Ishikawa (cell line): ENCODE results near the gene TAP1.

Experiments used
- CREB1 ChIP-seq: IDR thresholded peaks from 2 replicates; pipeline ENCODE4 v1.6.1; 2012; ENCODE audit warnings: low read depth
- EP300 ChIP-seq: IDR thresholded peaks from 2 replicates; pipeline ENCODE4 v1.6.1; 2012; ENCODE audit warnings: borderline replicate concordance
- FOXM1 ChIP-seq: IDR thresholded peaks from 2 replicates; pipeline ENCODE4 v1.6.1; 2012; ENCODE audit warnings: low read depth, borderline replicate concordance
- NFIC ChIP-seq: IDR thresholded peaks from 2 replicates; pipeline ENCODE4 v1.6.1; 2012
- REST ChIP-seq: IDR thresholded peaks from 2 replicates; pipeline ENCODE4 v1.6.1; 2012; ENCODE audit warnings: low read depth, mild to moderate bottlenecking
- TAF1 ChIP-seq: IDR thresholded peaks from 2 replicates; pipeline ENCODE4 v1.6.1; 2012; ENCODE audit warnings: low read depth, mild to moderate bottlenecking
- TCF12 ChIP-seq: IDR thresholded peaks from 2 replicates; pipeline ENCODE4 v1.6.1; 2012; ENCODE audit warnings: low read depth
- YY1 ChIP-seq: IDR thresholded peaks from 2 replicates; pipeline ENCODE4 v1.6.1; 2012; ENCODE audit warnings: low read depth

DNA sequence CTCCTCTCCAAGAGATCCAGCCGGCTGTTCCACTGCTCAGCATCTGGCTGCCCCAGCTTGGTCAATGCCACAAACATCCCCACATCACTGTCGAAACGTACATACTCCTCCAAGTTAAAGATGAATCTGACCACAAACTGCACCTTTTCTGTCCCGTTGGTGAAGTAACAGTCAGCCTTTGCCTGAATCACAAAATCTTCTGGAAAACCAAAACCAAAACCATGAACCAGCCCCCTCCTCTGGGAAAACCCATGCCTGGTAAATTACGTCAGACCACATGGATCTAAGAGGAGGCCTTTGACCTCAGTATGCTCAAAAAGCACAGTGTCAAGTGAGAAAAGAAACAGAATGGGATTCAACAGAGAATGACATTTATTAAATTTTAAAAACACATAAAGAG, 38.4 kb downstream of the TAP1 start:
- TF ChIP-seq FOXM1 (no peak), EP300 (no peak), TCF12 (no peak), NFIC (no peak), REST (no peak), CREB1 (no peak), YY1 (no peak), TAF1 (no peak)
